PC-3 (cell line): Measurements from ENCODE around the gene ISLR2.

Experiments used
- CTCF ChIP-seq: fragments of 300-600 bp; sonication (generic); conservative IDR thresholded peaks from 2 replicates; pipeline ENCODE4 v1.5.1; 2017; ENCODE audit warnings: antibody characterized with exemption, low read depth, mild to moderate bottlenecking, low read length
- EZH2 ChIP-seq: fragments of 300-600 bp; sonication (generic); IDR thresholded peaks from one replicate; pipeline ENCODE4 v1.6.1; 2017; ENCODE audit warnings: antibody characterized with exemption, mild to moderate bottlenecking, low read length; ENCODE audit not compliant: unreplicated experiment

GRCh38 chr15:74170071-74170844 lies 39.9 kb downstream of the ISLR2 start:
- TF ChIP-seq EZH2, result no peak
- TF ChIP-seq CTCF, result no peak
